HG03280 (cell line): Measurements from ENCODE around the gene NPAS3.

Experiments
- ATAC-seq: cut with Tn5 transposase; IDR thresholded peaks from one replicate; pipeline ENCODE4 v1.9.1; 2021; ENCODE audit warnings: mild to moderate bottlenecking, moderate library complexity; ENCODE audit not compliant: unreplicated experiment

NPAS3 gene

DNA sequence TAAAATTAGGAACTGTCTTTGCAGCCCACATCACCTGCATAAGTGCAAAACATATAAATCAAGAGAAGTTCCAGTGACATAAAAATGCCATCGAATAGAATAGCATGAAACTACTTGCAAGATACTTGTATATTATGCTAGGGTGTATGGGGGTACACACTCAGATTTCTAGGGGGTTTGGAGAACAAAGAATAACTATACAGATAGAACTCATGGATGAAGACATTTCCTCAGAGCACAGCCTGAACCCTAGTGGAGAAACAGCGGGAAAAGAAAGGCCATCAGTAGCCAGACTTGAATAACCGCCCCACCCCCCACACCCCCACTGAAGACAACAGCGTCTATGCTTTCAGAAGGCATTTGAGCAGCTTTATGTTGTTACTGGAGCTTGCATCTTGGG, 425.8 kb downstream of the NPAS3 start:
- ATAC-seq, result no peak

DNA sequence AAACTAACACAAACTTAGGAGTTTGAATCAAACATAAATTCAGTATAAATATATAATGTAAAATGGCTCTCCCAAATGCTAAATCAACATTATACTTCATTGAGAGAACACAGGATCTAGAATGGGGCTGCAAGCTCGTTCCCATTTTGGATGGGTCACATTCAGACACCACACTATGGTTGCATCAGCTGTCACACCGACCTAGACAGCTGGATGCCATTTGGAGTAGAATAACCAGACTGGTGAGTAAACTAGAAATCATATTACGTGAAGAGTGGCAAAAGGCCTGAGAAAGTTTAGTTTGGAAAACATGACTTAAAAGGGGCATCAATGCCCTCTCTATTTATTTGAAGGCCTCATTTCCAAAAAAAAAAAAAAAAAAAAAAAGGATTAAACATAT, 430.4 kb downstream of the NPAS3 start:
- ATAC-seq, result no peak

DNA sequence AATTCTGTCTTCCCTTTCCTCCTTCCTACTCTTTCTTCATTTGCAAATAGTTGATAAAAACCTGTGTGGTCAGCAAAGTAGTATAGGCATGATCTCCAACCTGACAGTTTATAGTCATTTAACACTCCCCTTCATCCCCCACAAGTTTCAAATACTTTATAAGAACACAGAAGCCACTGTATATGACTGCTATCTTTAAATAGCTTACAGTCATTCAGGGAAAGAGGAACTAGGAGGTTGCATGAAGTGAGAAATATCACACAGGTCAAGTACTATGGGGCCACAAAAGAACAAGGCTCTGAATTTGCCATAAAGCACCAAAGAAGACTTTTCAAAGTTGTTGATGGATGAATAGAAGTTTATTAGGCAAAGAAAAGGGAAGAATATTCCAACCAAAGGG, 431.3 kb downstream of the NPAS3 start:
- no peak for ATAC-seq

- no peak for ATAC-seq
Measured at GRCh38 chr14:33370426-33370825, 431.7 kb downstream of the NPAS3 start.

GRCh38 chr14:33375196-33375595, 436.5 kb downstream of the NPAS3 start:
- no peak for ATAC-seq

GRCh38 chr14:33375786-33376185, 437.1 kb downstream of the NPAS3 start:
- no peak for ATAC-seq

- no peak for ATAC-seq
Measured at GRCh38 chr14:33376510-33376909, 437.8 kb downstream of the NPAS3 start.

DNA sequence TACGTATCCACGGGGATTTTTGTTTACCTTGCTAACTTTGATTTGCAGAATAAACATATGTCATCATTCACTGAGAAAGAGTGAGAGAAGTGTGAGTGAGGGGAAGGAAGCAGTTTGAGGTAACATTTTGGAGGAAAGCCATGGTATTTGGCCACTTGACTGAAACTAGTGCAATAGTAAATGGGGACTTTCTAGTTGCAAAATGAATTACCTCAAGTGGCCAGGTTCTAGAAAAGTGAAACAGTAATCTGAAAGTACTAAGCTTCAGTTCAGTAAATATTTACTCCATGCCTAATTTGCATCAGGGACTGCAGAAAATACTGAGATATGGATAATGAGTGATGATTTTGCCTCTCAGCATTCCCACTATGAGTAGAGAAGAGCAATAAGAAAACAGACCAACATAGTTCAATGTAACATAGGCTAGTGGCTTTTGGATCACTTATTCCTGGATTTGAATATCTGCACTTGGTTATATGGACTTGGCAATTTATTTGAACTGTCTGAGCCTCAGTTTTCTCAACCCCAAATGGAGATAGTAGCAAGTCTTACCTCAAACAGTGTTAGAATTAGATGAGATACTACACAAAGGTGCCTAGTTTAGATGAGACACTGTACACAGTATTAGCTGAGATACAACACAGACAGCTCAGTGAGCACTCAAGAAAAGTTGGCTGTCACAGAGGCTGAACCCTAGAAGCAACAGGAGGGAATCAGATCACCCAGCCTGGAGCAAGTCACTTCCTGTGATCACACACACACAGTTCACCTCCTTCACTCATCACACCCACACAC, 439.1 kb downstream of the NPAS3 start:
- peak; percentile 81 for ATAC-seq

DNA sequence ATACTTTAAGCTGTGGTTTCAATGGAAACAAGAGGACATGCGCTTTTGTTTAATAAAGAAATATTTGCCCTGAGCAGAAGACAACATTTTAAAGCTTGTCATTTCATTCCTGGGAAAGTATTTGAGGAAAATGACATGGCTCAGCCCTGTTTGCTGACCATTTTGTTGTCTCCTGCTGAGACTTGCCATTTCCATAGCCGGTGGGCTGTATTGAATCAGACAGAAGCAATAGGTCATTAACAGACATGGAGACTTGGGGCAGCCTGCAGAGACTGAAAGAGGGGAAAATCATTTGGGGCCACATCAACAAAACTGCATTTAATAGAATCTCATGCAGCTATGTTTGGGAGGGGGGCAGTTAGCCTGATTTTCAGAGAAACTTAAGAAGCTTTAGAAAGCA, 443.0 kb downstream of the NPAS3 start:
- no peak for ATAC-seq

DNA sequence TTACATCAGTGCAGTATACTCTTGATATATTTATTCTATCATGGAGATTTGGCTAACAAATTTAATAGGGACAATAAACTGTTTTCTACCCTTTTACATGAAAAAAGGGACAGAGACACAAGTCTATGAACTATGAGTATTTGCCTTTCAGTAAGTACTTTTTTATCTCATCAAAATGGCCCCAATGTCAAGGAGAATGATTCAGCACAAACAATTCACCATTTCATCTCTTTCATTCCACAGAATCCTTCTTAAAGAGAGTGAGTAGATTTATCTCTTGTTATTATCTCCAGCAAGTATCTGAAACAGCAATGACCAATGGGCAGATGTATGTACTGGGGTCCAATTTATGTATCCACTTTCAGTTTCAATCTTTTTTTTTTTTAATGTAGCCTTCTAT, 447.5 kb downstream of the NPAS3 start:
- no peak for ATAC-seq

DNA sequence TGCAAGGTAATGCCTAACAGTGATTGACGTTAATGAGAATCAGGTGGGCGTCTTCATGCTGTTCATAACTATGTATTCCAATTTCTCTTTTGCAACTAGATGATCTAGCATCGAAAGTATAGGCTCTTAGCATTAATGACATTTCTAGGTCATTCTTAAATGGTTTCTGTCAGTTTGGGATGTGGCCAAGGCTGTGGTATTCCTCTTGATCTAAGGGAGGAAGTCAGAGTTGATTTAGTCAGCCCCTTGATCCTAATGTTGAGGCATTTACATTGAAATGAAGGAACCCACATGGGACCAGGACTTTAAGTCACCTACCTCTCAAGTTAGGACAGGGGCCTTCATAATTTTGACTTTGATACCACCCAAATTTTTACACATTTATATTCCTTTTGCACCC, 448.1 kb downstream of the NPAS3 start:
- no peak for ATAC-seq

GRCh38 chr14:33390335-33390734, 451.7 kb downstream of the NPAS3 start:
- no peak for ATAC-seq

GRCh38 chr14:33393231-33393894, 454.7 kb downstream of the NPAS3 start:
- no peak for ATAC-seq

DNA sequence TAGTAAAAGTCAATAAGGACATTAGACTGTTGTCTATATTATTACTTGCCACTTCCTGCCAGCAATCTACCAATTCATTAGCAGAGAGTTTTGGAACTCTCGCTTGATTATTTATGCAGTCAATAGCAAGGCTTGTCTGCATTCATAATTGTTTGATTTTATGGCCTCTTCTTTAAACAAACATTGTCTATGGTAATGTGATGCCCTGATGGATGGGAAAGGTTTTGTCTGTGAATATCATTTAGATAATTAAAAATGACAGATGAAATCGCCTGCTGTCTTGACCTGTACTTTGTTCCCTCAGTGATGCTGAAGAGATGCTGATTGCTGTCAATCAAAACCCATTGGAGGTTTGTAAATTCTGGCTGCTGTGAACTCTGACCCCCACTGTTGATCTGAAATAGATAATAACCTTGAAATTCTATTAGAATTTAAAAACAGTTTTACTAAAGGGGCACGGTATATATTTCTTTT, 455.3 kb downstream of the NPAS3 start:
- no peak for ATAC-seq

- ATAC-seq, result no peak
Measured at GRCh38 chr14:33401311-33401710, 462.6 kb downstream of the NPAS3 start.

- no peak for ATAC-seq
Measured at GRCh38 chr14:33402604-33403003, 463.9 kb downstream of the NPAS3 start.

- ATAC-seq, result no peak
Measured at GRCh38 chr14:33404054-33404453, 465.4 kb downstream of the NPAS3 start.

GRCh38 chr14:33404964-33405574, 466.4 kb downstream of the NPAS3 start:
- no peak for ATAC-seq

- no peak for ATAC-seq
Measured at GRCh38 chr14:33406766-33407165, 468.1 kb downstream of the NPAS3 start.

- no peak for ATAC-seq
Measured at GRCh38 chr14:33408291-33408690, 469.6 kb downstream of the NPAS3 start.

GRCh38 chr14:33412450-33412849, 473.8 kb downstream of the NPAS3 start:
- ATAC-seq, result no peak

DNA sequence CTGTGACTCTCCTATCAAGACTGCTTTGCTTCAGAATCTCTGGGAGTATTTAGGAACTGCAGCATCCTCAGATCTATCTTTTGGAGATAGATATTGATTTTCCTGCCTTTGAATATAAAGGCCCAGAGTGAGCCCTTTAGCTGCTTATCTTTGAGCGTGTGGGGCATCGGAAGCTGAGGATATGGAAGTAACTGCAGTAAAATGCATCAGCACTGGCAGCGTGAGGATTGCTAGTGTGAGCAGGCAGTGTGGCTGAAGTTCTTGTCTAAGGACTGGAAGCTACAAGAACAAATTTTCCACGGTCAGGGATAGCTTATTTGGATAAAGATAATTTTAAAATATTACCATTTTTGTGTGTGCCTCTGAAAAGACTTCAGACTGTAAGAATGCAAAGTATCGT, 474.7 kb downstream of the NPAS3 start:
- no peak for ATAC-seq
